Activated CD4-positive, alpha-beta T cell treated with anti-CD3 and anti-CD28 coated beads, Interleukin-2, amount 50 U/mL, for 48 hours (primary cell): Measurements from ENCODE around the gene FXYD2.

Experiments used
- DNase-seq, 2 experiments: peaks; one replicate each; pipeline ENCODE4 v3.0.0-alpha.2; 2020

The FXYD2 gene

DNA sequence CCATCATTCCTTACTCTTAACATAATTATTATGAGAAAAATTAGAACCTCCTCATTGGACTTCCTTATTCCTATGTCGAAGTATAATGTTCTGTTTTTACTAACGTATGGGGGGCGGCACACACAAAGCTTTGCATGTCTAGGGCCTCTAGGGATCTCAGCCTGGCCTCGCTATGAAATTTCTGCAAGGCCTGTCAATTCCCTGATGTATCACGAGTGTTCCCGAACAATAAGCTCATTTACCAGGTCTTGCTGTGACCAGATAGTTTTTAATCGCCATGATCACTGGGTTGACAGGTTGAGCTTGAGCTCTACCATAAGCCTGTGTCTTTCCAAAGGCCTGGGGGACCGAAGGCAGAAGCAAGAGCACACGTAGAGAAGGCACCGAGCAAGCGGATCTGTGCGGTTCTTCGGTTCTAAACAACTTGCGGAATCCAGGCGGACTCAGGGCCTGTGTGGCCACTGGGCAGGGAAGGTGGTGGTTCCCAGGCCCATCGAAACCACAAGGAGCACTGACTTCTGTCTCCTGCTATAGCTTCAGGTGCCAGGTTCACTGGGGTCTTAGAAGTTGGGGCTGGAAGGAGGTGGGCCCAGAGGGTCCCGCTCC lies 10.4 kb upstream of the FXYD2 start:
- DNase-seq, result no peak

DNA sequence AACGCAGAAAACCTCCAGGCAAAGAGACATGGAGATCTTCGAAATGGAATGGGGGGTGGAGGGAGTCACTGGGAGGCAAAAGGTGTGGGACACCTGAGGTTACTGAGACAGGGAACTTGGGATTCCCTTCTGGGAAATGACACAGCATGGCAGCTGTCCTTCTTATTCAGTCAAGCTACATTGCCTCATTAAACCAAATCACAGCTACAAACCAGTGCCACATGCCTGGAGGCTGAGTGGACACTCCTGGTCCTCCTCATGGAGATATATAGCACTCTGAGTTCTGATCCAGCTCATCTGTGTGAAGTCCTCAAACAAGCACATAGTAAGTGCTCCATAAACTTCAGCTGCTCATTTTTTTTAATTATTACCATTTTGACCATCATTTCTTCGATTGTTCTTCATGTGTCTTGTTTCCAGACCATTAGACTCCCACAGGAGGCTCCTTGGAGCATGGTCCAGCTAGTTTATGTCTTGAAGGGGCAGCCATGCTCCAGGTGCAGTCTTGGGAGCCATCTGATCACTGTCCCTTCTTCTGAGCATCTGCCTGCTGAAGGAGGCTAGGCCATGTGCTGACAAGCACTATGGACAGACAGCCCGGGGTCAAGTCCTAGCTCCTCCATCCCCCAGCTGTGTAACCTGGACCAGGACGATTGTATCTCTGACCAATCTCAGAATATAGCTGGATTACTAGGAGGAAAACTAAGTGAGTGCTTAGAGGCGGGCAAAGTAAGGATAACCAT lies 9.7 kb upstream of the FXYD2 start:
- DNase-seq, result no peak

DNA sequence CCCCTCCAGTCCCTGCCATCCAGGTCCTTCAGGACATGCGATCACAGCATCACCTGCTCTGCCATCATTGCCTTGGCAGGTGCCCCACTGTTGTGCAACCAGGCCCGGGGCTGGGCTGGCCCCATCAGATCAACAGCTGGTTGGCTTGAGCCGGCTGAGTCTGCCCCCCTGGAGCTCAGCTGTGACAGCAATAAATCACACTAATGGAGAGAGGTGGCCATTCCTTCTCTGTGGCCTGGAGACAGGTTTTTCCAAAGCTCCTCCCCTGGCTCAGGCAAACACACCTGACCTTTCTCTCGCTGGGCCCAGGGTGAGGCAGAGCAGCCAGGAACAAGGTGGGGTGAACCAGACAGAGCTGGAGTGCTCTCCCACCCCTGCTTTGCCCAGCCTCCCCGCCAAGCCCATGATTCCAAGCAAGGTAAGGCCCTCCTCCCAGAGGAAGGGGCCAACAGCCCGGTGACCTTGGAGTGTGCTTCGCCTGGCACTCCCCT lies 8.9 kb upstream of the FXYD2 start:
- no peak for DNase-seq

DNA sequence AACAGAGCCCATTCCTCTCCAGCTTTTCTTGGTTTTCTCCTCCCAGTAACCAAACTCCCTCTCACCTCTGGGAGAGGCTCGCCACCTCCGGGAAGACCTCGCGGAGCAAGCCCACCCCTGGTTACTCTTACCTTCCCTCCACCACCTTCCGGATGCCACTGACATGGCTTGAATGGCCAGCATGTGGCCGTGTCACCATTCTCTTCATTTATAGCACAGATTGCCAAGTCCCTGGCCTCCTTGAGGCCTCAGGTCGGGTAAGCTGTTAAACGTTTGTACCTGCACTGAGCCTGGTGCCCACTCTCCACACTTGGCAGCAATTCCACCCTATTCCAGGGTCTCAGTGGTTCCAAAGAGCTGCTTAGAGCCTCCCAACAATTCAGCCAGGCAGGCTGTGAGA lies 8.0 kb upstream of the FXYD2 start:
- no peak for DNase-seq

DNA sequence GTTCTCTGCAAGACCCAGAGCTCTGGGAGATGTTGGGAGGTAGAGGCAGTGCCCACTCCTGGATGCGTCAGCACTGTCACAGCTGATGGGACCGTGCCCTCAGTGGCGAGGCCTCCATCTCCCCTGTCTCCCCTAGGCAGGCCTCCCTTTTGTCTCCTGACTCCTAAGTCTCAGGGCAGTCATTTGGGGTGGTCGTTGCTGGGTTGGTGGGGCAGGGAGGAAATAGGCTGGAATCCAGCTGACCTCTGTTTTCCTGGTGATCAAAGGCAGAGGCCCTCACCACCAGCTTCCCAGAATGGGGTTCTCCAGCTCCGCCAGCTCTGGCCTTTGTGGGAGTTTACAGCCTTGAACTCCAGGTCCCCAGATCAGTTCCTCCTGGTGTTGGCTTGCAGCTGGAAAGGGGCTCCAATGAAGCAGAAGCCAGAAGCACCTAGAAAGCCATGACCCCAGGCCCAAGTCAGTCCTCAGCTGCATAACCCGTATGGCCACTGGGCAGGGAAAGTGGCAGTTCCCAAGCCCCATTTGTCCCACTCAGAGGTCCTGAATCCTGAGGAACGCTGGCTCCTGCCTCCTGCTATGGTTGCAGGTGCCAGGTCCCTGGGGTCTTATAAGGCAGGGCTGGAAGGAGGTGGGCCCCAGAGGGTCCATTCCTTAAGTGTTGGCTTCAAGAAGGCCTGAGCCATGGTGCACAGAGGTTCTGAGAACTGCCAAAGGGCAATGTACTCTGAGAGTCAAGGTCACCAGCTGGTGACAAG lies 7.3 kb upstream of the FXYD2 start:
- DNase-seq, result no peak

DNA sequence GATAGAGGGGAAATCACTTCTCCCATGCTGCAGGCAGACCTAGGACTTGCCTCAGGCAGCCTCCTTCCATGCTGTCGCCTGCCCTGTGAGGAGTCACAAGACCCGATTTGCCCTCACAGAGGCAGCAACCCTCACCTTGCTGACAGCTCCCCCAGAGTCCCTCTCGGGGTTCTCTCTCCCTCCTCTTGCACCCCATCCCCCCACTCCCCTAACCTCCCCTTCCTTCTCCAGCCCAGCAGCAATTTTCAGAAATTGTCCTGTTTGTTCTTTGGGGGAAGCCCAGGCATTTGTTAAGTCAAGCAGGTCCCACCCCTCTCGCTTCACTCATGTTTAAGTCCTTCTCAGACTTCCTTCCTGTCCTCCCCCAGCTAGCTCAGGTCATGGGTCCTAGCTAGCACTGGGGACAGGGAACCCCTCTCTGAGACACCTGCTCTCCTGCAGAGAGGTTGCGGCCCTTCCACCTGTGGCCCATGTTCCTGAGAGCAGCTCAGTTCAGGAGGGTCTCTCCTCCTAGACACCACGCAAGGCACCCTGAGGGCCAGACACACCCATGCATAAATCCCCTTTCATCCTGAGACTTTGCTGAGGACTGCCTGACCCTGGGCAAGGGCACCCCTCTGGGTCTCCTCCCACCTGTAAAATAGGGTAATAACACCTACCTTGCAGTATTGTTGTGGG lies 6.3 kb upstream of the FXYD2 start:
- DNase-seq, result no peak

DNA sequence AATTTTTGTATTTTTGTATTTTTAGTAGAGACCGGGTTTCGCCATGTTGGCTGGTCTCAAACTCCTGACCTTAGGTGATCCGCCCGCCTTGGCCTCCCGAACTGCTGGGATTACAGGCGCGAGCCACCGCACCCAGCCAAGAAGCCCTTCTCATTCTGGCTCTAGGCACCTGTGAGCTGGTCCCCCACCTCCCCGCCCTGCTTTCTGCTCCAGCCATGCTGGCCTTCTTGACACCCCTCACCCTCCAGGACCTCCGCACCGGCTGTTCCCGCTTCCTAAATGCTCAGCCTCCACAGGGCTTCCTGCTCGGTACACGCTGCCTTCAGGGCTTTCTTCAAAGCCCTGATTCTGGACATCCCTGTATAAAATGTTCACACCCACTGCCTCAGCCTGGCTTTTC lies 5.5 kb upstream of the FXYD2 start:
- DNase-seq, result no peak

DNA sequence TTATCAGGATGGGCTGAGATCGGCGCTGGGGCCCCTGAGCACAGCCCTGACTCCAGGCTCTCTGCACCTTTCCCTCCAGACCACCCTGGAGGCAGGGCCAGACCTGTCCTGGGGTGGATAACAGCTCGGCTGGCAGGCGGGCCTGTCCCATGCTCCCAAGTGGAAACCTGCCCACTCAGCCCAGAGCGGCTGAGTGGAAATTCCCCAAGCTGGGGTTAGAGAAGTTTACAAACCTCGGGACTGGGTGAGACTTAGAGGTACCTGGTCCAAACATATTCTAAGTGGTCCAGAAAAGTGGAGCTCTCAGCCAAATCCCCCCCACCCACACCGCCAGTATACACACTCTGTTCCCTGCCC lies 4.8 kb upstream of the FXYD2 start:
- DNase-seq, result no peak

DNA sequence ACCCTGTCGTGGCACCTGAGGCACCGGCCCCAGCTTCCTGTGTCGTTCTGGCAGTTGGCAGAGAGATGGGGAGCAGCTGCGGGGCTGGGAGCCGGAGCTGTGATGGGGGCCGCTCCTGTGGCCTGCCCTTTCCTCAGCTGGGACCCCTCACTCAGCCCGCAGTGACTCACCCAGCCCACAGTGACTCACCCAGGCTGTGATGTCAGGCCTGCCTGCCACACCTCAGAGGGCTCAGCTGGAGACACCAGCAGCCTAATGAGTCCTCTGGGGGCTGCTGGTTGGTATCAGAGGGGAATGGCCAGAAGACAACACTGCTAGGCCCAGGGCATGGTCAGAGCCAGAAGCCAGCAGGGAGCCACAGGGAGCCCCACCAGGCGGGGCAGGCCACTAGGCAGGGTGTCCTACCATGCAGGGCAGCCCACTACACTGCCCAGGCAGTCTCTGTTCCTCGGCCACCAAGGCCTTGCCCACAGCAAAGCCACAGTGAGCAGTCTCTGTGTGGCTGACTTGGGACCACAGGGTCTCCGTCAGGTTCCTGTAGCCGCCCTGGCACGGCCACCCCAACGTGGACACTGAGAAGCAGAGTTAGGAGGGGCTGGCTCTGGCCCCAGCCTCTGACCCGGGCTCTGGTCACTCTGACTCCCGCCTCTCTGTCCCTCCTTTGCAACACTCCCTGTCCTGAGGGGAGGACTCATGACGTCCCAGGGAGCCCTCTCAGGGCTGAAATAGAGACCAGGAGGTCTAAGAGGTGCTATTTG lies 4.2 kb upstream of the FXYD2 start:
- DNase-seq, result peak; percentile 82 to 85

DNA sequence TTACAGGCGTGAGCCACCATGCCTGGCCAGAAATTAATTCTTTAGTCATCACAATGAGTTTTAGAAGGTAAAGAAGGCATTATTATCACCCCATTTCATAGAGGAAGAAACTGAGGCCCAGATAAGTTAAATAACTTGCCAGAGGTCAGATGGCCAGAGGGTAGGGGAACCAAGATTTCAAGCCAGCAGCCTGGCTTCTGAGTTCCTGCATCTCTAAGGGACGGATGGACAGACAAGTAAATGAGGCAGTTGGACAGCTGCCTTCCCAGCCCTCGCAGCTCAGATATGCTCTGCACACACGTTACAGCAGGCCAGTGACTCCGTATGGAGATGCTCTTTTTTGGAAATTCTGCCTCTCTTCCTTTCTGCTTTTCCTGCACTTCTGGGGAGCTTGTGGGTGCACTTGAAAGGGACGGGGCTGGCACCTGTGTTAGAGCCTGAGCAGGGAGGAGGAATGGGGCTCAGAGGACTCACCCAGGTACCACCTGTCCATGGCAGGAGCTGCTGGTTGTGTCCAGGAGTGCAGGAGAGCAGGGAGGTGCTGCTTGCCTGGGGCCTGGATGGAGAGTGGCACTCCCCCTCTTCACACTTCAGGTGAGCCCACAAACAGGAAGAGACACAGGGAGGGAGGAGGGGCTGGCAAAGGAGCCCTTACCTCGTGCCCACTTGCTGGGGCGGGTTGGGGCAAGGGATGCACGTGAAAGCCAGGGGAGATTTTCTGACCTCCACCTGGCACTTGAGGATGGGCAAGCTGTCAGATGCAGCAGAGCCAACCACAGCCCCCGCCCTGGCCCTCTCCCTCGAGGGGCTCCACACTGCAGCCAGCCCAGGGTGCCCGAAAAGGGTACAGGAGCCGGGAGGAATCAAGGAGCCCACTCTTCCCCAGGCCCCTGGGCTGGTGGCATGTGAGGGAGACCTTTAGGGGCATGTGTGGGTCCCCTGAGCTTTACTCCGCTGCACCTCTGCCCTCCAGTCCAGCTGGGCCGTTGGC lies 3.3 kb upstream of the FXYD2 start:
- DNase-seq, result no peak

DNA sequence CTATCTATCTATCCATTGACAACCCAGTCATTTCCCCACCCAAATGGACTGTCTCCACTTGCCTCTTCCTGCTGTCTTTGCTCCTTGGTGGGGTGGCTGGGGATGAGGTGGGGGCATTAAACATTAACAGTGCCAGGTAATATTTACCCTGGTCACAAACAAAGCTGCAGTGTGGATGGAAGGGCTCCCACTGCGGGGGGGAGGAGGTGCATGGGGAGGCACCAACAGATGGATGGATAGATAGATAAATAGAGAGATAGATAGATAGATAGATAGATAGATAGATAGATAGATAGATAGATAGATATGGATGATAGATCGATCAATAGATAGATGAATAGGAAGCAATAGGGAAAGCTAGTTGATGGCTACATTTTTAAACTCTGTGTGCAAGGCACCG lies 2.3 kb upstream of the FXYD2 start:
- DNase-seq, result no peak

DNA sequence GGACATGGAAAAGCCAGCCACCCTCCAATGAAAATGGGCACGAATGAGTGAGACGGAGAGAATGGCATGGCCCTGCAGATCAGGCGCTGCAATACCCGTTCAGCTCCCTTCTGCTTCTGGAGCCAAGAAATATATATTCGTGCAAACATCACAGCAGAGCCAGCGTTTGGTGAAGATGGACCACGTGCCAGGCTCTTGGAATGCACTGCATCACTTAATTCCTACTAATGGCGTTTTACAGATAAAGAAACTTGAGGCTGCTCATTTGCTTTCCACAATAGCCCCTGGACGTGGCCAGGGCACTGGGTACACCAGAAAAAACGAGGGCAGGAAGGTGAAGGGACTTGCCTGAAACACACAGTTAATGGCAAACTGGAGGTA lies 1.6 kb upstream of the FXYD2 start:
- DNase-seq, result no peak

DNA sequence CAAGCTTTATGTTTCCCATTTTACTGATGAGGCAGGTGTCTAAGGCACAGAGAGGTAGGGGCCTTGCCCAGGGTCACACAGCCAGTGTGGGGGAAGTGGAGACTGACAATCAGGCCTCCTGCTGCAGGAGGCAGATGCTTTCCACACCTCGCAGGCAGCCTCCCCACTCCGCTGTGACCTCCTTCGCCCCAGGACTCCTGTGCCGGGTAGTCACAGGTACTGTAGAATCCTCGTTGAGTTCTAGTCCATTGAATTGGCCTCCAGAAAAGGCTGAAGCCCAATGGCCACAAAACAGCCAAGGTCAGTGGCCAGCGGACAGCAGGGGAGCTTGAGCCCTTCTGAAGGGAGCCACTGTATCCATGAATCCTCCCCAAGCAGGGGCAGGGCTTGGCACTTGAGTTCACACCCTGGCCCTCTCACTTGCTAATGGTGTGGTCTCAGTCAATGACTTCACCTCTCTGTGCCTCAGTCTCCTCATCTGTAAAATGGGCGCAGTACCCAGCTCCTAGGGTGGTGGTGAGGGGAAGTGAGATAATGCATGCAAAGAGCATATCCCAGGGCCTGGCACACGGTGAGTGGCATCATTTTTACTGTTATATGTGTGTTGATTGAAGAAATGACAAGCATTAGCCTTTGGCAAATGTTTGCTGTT lies 1.1 kb upstream of the FXYD2 start:
- DNase-seq, result no peak

DNA sequence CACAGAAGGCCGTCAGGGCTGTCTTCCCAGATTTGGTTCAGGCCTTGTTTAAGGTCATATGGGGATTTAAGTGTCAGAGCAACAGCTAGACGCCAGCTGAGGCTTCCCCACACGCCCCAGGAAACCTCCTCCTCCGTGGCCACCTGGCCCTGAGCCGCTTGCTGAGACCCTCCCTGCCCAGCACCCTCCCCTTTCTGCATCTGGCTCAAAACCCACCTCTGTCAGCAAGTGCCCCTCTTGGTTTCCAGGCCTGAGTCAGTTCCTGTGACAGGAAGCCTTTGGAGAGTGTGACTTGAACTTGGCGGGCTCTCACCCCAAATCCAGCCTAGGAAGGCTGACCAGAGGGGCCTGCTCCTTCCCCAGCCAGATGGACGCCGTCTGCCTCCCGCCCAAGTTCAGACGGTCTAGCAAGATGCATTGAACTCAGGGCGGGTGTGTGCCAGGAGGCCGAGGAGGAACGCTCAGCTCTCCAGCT lies 561 bp downstream of the FXYD2 start:
- no peak for DNase-seq

DNA sequence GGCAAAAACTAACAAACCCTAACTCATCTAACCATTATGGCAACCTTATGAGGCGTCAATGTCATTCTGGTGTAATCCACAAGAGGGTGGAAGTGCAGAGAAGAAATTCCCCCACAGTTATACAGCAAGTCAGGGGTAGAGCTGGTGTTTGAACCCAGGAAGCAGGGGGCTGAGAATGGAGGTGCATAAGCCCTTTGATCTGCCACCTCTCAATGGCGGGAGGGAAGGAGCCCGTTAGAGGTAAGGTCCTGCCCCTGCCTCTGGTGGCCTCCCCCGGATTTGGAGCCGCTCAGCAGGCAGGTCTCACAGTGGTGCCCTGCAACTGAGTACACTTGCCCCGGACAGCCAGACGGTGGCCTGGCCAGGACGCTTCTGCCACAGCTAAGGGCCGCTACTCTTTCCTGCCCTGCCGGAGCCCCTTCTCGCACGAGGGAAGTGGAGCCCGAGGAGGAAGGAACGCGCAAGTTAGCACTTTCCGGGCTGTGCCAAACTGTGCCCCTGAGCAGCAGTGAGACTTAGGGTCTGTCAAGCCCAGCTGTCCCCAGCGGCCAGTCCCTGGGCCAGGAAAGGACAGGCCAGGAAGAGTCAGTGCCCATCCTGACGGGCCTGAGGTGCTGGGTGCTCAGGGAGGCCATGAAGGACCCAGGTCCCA lies 1.1 kb downstream of the FXYD2 start:
- DNase-seq, result no peak

DNA sequence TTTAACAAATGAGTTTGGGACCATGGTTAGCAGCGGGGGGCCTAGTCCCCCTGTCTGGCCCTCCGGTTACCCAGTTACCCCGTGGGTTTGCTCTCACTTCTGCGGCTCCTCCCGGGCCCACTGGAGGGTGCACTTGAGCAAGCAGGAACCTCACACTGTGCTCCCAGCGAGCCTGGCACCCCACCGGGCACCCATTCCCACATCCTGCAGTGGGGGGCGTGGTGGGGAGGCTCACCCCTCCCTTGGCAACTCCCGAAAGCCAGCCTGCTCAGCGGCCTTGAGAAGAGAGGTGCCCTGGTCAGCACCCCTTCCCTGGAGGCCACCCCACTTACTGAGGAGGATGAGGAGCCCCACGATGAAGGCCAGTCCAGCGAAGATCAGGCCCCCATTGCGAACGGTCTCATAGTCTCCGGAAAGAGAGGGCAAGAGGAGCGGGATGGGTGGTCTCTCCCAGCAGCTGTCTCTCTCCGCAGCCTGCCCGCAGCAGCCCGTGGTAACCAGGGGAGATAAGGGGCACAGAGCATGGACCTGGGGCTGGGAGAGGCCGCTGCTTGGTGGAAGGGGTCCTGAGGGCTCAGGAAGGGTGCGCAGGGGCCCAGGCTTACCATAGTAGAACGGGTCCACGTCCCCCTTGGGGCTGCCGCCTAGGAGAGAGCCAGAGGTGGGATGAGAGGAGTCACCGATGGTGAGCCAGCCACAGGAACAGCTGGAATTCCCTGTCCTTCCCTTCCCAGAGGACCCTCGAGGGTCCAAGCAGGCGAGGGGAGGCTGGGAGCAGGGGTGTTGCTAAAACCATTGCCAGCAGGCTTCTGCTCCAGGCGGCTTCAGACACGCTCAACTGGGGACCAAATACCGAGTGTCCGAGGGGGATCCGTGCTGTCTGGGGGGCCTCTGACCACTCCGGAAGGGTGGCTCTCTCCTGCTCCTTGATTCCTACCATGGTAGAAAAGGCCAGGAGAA lies 2.2 kb downstream of the FXYD2 start:
- peak; percentile 70 to 77 for DNase-seq

DNA sequence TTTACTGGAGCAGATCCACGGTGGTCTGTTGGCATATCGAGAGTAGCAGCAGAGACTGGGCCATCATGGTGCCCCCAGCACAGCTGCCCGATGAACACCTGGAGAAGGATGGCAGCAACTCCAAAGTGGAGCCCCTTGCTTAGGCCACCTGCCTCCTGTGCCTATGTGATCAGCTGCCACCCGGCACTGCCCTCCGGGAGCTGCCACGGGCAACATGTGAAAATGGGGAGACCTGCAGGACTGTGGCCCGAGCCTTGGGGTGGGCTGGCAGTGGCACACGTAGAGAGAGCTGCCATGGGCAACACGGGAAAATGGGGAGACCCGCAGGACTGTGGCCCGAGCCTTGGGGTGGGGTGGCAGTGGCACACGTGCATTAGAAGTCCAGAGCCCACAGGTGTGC lies 3.1 kb downstream of the FXYD2 start:
- no peak for DNase-seq

DNA sequence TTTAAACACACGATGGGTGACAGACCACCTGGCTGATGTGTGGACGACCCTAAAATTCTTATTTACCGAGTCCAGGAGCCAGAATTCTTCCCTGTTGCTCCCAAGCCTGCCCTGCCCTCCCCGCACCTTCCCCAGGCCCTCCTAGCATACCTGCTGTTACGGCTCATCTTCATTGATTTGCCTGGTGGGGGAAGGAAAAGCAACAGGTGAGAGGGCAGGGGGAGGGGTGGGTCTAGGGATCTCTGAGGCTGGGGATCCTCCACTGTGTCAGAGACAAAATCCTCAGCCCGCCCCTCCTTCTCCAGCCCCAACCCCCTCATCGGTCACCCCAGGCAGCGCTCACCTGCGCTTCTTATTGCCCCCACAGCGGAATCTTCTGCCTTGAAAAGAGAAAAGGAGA lies 4.0 kb downstream of the FXYD2 start:
- no peak for DNase-seq

DNA sequence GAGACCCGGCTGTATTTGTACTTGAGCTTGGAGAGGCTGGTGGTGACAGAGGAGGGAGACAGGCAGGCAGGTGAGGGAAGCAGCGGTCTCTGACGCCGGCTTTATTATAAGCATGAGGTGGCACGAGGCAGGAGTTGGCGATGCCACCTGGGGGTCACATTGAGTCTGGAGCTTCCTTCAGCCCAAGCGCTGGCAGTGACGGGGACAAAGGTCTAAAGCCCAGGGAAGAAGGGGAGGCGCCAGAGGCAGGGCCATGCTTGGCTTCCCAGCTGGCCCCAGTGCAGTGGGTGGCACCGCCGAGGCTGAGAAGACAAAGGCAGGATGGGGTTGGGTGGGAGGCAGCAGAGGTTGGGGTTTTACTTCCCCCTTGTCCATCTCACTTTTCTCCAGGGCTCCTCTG lies 4.5 kb downstream of the FXYD2 start:
- DNase-seq, result no peak
